Natural killer cell (primary cell): ENCODE data around the gene CD93. TPM values are rescaled to one million over a fixed set of nuclear protein-coding genes. Genes with fewer than 3 reads are reported as not detected.

Experiments
- ATAC-seq, 3 donors: fragments of 150-1000 bp in 2 of 3; fragments of 200-7000 bp in 1 of 3; cut with Tn5 transposase; 1 replicate in 1 of 3; 2 replicates in 2 of 3; pipeline ENCODE4 v1.10.0; 2021; ENCODE audit warnings: mild to moderate bottlenecking in 2 of 3, moderate library complexity in 2 of 3
- DNase-seq, 2 donors: peaks; one replicate each; pipeline versions ENCODE4 v3.0.0 to v3.0.0-alpha.2; 2013 to 2021; ENCODE audit warnings: mixed read lengths in 1 of 2
- H3K27ac ChIP-seq: one replicate; pipeline ENCODE4 v1.5.1; 2013; ENCODE audit warnings: mild to moderate bottlenecking, low read length
- H3K27me3 ChIP-seq: one replicate; pipeline ENCODE4 v1.6.1; 2013; ENCODE audit warnings: low read length; ENCODE audit not compliant: control insufficient read depth, insufficient read depth
- H3K36me3 ChIP-seq: one replicate; pipeline ENCODE4 v1.6.1; 2013; ENCODE audit warnings: low read length; ENCODE audit not compliant: control insufficient read depth, insufficient read depth
- H3K4me1 ChIP-seq: one replicate; pipeline ENCODE4 v1.6.1; 2013; ENCODE audit warnings: low read length; ENCODE audit not compliant: control insufficient read depth, insufficient read depth
- H3K4me3 ChIP-seq: one replicate; pipeline ENCODE4 v1.5.1; 2013; ENCODE audit warnings: low read length
- H3K9me3 ChIP-seq: one replicate; pipeline ENCODE4 v1.6.1; 2013; ENCODE audit warnings: low read length; ENCODE audit not compliant: control insufficient read depth, insufficient read depth
- H3K27ac Mint-ChIP-seq, 2 donors: one replicate each; pipeline ENCODE4 v1.8.0; 2022; ENCODE audit warnings: mild to moderate bottlenecking in 2 of 2, mixed read lengths in 2 of 2, moderate library complexity in 1 of 2
- H3K27me3 Mint-ChIP-seq, 2 donors: one replicate each; pipeline ENCODE4 v1.8.0; 2022; ENCODE audit warnings: low read depth in 2 of 2, mixed read lengths in 2 of 2
- H3K36me3 Mint-ChIP-seq: one replicate; pipeline ENCODE4 v1.8.0; 2022; ENCODE audit warnings: mixed read lengths
- H3K4me1 Mint-ChIP-seq, 2 donors: one replicate each; pipeline ENCODE4 v1.8.0; 2022; ENCODE audit warnings: mixed read lengths in 2 of 2
- H3K4me3 Mint-ChIP-seq: one replicate; pipeline ENCODE4 v1.8.0; 2022; ENCODE audit warnings: mild to moderate bottlenecking, moderate library complexity, mixed read lengths
- H3K9me3 Mint-ChIP-seq, 2 donors: one replicate each; pipeline ENCODE4 v1.8.0; 2022; ENCODE audit warnings: mixed read lengths in 2 of 2
- CTCF ChIP-seq: fragments of 200-600 bp; IDR thresholded peaks from one replicate; pipeline ENCODE4 v1.8.0; 2022; ENCODE audit warnings: antibody characterized with exemption
- WGBS: methylation state at CpG from one replicate; pipeline ENCODE4 v1.1.7; 2013; ENCODE audit warnings: missing lambda C conversion rate; ENCODE audit not compliant: insufficient coverage; 5-methylcytosine and 5-hydroxymethylcytosine counted together
- intact Hi-C: fragments of 100-400 bp; cut with micrococcal nuclease; formaldehyde crosslinking; loops from one replicate; pipeline ENCODE4 v1.14.2; 2022
- total RNA-seq, 4 donors: library from RNA; stranded (reverse); fragments of 120-200 nt in 1 of 4; gene quantifications; one replicate each; pipeline versions ENCODE4 v1.2.3 to v1.2.4, GENCODE V29; 2013 to 2022

CD93 gene
- total RNA-seq, 3 donors from 2014 or later (not counting 1 experiment from before 2014, with no cell fraction given), result 8.0 to 17.9 (median 17.2) TPM

- H3K27ac ChIP-seq, result no peak overlapping the region
- TF ChIP-seq CTCF, result no peak
- no peaks in the 10 kb centered on the region for H3K36me3 Mint-ChIP-seq
- no peaks in the 10 kb centered on the region for H3K9me3 ChIP-seq
- no peak overlapping the region for H3K4me3 ChIP-seq
- no peaks in the 10 kb centered on the region for H3K27me3 ChIP-seq
- H3K36me3 ChIP-seq, result no peaks in the 10 kb centered on the region
- H3K9me3 Mint-ChIP-seq, result no peaks in the 10 kb centered on the region
- ATAC-seq (no peak), DNase-seq (no peak)
- no peak overlapping the region for H3K4me3 Mint-ChIP-seq
- no peaks in the 10 kb centered on the region for H3K27me3 Mint-ChIP-seq
- H3K4me1 Mint-ChIP-seq, result peaks cover 0 to 21% of the 10 kb centered on the region in 2 donors
- 87% methylated on average over 6 of the region's 9 CpGs for WGBS
- H3K4me1 ChIP-seq, result peaks cover 36% of the 10 kb centered on the region
- H3K27ac Mint-ChIP-seq, result no peak overlapping the region
- intact Hi-C loops, result no loop called here
Observed at GRCh38 chr20:23122321-23122720, 36.2 kb upstream of the CD93 start.

- Mint-ChIP-seq H3K9me3 (no peaks in the 10 kb centered on the region), H3K36me3 (no peaks in the 10 kb centered on the region), H3K4me3 (no peak overlapping the region), H3K27me3 (no peaks in the 10 kb centered on the region), H3K27ac (no peak overlapping the region), H3K4me1 (peaks cover 0 to 16% of the 10 kb centered on the region in 2 donors)
- TF ChIP-seq CTCF, result no peak
- intact Hi-C loops, result no loop called here
- Histone ChIP-seq H3K9me3 (no peaks in the 10 kb centered on the region), H3K4me1 (peaks cover 31% of the 10 kb centered on the region), H3K4me3 (no peak overlapping the region), H3K27me3 (no peaks in the 10 kb centered on the region), H3K27ac (no peak overlapping the region), H3K36me3 (no peaks in the 10 kb centered on the region)
- DNase-seq, result no peak
- 83% methylated on average over 9 of the region's 9 CpGs for WGBS
- no peak for ATAC-seq
Observed at GRCh38 chr20:23121751-23122320, 35.7 kb upstream of the CD93 start.

GRCh38 chr20:23120936-23121750 is 35.0 kb upstream of the CD93 start:
- Mint-ChIP-seq H3K9me3 (no peaks in the 10 kb centered on the region), H3K4me3 (no peak overlapping the region), H3K36me3 (no peaks in the 10 kb centered on the region), H3K27ac (no peak overlapping the region), H3K27me3 (no peaks in the 10 kb centered on the region), H3K4me1 (peaks cover 0 to 10% of the 10 kb centered on the region in 2 donors)
- H3K4me3 ChIP-seq, result no peak overlapping the region
- H3K4me1 ChIP-seq, result peaks cover 24% of the 10 kb centered on the region
- ATAC-seq (no peak), DNase-seq (no peak)
- no peak overlapping the region for H3K27ac ChIP-seq
- intact Hi-C loops, result no loop called here
- no peaks in the 10 kb centered on the region for H3K36me3 ChIP-seq
- no peaks in the 10 kb centered on the region for H3K9me3 ChIP-seq
- 44% methylated on average over 15 of the region's 15 CpGs for WGBS
- H3K27me3 ChIP-seq, result no peaks in the 10 kb centered on the region
- TF ChIP-seq CTCF, result no peak
